Hematopoietic multipotent progenitor cell treated with erythropoietin and hydrocortisone succinate and interleukin-3 and kit ligand, for 6 days (in vitro differentiated cells): ENCODE measurements around the gene PLBD2.

Experiments used
- DNase-seq: peaks from one replicate; pipeline ENCODE4 v3.0.0-alpha.2; 2015

The PLBD2 gene

DNA sequence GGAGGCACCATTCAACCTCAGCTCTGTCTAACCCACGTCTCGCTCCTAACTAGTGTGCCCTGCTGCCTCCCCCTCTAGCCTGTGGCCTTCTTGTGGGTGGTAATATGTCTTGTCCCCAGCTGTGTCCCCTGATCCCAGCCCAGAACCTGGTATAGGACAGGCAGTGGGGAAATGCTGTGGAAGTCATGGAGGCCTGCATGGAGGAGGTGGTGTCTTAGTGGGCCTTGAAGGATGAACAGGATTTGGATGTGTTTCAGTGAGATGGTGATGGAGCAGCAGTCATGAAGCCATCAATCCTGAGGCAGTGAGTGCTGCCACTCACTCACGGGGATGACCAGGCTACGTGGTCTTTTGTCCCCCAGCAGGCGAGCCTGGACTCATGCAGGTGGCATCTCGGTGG lies 13.4 kb downstream of the PLBD2 start:
- DNase-seq: no peak

GRCh38 chr12:113372371-113372770 lies 14.0 kb downstream of the PLBD2 start:
- no peak for DNase-seq

DNA sequence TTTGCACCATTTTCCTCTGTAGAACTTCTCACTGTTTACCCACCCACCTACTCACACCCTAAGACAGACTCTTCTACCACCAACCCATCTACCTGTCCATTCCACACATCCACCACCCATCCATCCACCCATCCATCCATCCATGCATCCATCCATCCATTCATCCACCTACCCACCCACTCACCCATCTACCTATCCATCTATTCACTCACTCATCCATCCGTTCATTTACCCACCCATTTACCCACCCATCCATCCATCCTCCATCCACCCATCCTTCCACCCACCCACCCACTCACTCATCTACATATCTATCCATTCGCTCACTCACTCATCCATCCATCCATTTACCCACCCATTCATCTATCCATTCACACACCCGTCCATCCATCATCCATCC lies 15.1 kb downstream of the PLBD2 start:
- no peak for DNase-seq

GRCh38 chr12:113373969-113374368 lies 15.6 kb downstream of the PLBD2 start:
- peak; percentile 57 for DNase-seq

DNA sequence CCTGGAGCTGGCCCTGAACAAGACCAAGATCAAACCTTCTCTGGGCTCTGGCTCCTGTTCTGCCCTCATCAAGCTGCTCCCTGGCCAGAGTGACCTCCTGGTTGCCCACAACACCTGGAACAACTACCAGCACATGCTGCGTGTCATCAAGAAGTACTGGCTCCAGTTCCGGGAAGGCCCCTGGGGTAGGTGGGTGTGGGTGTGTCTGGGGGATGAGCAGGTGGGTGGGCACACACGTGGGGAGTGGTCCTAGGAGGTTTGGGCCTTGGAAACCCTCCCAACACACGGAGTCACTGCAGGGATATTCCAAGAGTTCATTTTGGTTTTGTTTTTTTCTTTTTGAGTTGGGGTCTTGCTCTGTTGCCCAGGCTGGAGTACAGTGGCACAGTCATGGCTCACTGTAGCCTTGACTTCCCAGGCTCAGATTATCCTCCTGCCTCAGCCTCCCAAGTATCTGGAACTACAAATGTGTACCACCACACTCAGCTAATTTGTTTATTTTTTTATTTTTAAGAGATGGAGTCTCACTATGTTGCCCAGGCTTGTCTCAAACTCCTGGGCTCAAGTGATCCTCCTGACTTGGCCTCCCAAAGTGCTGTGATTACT lies 16.5 kb downstream of the PLBD2 start:
- no peak for DNase-seq

GRCh38 chr12:113378291-113378690 lies 19.9 kb downstream of the PLBD2 start:
- DNase-seq: peak; percentile 61

GRCh38 chr12:113381220-113381619 lies 22.8 kb downstream of the PLBD2 start:
- no peak for DNase-seq

GRCh38 chr12:113382206-113382605 lies 23.8 kb downstream of the PLBD2 start:
- DNase-seq: no peak

GRCh38 chr12:113384778-113385177 lies 26.4 kb downstream of the PLBD2 start:
- no peak for DNase-seq

- no peak for DNase-seq
Measured at GRCh38 chr12:113385282-113385882, 27.0 kb downstream of the PLBD2 start.

GRCh38 chr12:113386866-113387566 lies 28.6 kb downstream of the PLBD2 start:
- DNase-seq: no peak

DNA sequence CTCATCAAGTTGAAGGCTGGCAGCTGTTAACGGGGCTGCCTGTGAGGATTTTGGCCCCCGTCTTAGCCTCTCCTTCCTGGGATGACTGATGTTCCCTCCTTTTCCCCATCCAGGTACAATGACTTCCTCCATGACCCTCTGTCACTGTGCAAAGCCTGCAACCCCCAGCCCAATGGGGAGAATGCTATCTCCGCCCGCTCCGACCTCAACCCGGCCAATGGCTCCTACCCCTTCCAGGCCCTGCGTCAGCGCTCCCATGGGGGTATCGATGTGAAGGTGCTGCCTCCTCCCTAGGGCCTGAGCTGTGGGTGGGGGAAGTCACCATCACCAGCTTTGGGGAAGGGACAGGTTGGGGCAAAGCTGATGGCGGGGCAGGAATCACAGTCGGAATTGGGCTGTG lies 29.2 kb downstream of the PLBD2 start:
- DNase-seq: no peak

DNA sequence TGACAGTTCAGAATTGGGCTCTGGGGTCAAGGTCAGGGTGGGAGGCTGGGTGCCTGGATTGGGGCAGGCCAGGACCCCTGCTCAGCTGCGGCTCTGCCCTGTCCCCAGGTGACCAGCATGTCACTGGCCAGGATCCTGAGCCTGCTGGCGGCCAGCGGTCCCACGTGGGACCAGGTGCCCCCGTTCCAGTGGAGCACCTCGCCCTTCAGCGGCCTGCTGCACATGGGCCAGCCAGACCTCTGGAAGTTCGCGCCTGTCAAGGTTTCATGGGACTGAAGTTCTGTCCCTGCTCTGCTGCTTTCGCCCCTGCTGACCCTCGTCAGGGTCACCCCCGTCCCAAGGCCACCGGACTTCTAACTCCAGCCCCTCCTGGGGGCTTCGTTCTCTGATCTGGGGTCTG lies 30.0 kb downstream of the PLBD2 start:
- DNase-seq: no peak

DNA sequence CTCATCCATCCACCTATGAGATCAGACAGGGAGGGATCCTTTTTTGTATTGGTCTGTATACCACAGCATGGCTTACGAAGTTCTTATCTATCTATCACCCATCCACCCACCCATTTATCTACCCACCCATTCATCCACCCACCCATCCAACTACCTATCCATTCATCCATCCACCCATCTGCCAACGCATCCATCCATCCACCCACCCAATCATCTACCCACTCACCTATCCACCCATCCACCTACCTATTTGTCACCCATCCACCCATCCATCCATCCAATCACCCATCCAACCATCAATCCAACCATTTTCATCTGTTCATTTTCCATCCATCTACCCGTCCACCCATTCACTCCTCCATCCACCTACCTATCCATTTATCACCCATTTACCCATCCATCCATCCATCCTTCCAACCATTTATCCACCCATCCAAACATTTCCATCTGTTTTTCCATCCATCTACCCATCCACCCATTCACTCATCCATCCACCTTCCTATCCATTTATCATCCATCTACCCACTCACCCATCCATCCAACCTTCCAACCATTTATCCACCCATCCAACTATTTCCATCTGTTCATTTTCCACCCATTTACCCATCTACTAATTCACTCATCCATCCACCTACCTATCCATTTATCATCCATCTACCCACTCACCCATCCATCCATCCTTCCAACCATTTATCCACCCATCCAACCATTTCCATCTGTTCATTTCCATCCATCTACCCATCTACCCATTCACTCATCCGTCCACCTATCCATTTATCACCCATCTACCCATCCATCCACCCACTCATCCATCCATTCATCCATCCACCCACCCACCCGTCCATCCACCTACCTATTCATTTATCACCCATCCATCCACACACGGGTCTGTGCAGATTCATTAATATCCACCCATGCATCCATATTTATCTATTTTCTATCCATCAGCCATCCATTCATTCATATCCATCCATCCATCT lies 32.0 kb downstream of the PLBD2 start:
- no peak for DNase-seq

- DNase-seq: no peak
Measured at GRCh38 chr12:113391145-113391544, 32.8 kb downstream of the PLBD2 start.

DNA sequence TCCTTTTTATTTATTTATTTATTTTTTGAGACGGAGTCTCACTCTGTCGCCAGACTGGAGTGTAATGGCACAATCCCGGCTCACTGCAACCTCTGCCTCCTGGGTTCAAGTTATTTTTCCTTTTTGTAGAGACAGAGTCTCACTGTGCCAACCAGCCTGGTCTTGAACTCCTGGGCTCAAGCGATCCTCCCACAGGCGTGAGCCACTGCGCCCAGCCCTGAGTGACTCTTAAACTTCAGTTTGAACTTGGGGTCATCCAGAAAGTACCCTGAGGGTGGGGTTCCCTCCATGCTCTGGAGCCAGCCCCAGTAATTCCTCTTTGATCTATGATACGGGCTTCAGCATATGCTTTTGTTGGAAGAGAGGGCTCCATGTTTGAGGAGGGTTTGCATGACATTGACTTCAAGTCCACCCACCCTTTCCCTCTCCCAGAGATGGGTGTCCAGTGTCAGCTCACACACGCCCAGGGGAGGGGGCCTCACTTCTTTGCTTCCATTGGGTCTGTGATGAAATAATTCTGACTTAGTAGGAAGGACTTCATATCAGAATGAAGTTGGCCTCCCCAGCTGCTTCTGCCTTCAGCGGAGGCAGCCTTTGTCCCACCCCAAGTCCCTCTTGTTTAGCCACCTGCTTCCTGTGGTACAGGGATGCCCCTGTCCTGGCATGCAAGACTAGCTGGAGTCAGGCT lies 33.4 kb downstream of the PLBD2 start:
- DNase-seq: no peak

- no peak for DNase-seq
Measured at GRCh38 chr12:113392520-113392919, 34.1 kb downstream of the PLBD2 start.

DNA sequence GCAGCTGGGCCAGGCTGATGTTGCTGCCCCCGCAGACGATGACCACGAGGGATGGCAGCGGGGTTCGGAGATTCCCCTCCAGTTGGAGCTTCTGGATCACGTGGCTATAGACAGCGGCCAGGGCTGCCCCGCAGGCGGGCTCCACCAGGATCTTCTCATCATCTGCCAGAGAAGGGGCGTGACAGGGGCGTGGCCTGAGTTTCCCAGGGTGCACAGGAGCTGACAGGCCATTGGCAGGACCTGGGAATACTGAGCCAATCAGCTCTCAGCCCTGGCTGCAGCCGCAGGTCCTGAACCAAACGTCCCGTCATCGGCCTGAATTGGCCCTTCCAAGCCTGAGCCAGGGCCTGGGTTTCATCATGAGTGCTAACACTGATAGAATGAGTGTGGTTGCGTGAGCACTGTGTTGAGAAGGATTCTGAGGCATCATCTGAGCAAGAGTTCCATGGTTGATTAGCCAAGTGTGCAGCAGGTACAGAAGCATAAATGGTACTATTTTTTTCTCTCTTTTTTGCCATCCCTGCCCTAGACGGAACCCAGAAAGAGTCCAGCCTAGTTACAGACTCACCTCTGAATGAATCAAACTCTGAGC lies 34.7 kb downstream of the PLBD2 start:
- DNase-seq: peak; percentile 25

- no peak for DNase-seq
Measured at GRCh38 chr12:113393749-113394148, 35.4 kb downstream of the PLBD2 start.

DNA sequence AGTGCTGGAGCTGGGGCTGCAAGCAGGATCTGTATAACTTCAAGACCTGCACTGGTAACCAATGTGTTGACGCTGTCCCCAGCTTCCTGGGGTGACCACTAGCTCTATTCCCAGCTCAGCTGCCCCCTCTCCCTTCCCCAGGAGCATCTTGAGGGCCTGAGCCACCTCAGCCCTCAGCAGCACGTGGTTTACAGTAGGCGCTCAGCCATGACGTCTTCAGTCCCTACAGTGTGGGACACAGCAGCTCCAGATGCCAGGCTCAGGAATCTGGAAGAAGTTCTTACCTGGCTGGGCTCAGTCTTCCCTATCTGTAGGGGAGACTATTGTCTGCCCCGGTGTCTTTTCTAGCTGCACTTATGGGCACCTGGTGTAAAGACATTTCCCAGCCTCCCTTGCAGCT lies 36.7 kb downstream of the PLBD2 start:
- DNase-seq: no peak

GRCh38 chr12:113396200-113396599 lies 37.8 kb downstream of the PLBD2 start:
- DNase-seq: no peak

GRCh38 chr12:113396828-113397496 lies 38.6 kb downstream of the PLBD2 start:
- DNase-seq: no peak
